ENCODE measurements around the gene ADAM12.

ADAM12 gene

DNA sequence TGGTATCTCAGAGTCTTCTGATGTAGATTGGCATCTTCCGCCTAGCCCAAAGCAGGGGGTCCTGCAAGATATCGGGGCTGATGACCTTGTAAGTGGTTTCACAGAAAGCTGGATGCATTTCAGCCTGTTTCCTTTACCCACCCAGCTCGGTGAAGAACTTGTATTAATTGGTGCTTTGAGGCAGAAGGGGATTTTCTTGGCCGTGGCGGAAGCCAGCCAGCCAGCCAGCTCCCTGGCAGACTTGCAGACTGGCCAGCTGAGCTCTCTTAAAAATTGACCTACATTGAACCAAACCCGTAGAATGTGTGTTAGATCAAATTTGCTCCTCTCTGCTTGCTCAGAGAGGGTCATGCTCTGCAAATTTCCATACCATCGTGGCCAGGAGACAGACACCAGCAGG lies 218.4 kb downstream of the ADAM12 start:
- no peaks in the 10 kb centered on the region for H3K27me3 ChIP-seq (ENCODE audit: insufficient read depth, low read length)
- no CpG with 5 or more reads among the region's 7 CpGs for WGBS (ENCODE audit: extremely low coverage, insufficient coverage, insufficient read length)

DNA sequence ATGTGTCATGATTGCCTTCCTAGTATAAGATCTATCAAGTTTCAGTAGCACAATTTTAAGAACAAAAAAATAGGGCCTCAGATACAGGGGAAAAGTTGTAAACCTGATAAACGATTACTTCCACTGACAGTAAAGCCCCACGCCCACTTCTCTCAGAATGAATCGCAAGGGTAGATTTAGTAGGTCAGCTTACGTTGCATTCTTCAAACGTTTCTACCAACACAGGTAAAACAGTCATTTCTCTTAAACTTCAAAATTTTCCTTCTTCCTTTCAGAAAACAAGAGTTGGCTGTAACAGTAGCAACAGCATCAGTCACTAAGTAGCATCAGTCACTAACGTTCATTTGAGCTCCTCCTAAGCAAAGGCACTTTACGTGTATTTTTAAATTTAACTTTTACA lies 221.5 kb downstream of the ADAM12 start:
- Histone ChIP-seq H4K8ac (ENCODE audit: low read depth, low read length) (no peak overlapping the region), H3K36me3 (ENCODE audit: control insufficient read depth in 1 of 2, insufficient read depth in 2 of 2, low read length in 2 of 2) (no peaks in the 10 kb centered on the region), H2BK120ac (ENCODE audit: insufficient read depth, low read length, poor library complexity) (no peak overlapping the region), H4K91ac (ENCODE audit: low read depth, low read length) (no peak overlapping the region), H3K4ac (ENCODE audit: low read depth, low read length) (no peak overlapping the region), H3K23ac (ENCODE audit: low read length) (no peak overlapping the region), H3K79me2 (ENCODE audit: control insufficient read depth, insufficient read depth, low read length, poor library complexity) (no peaks in the 10 kb centered on the region), H3K27ac (ENCODE audit: low read depth, low read length) (no peak overlapping the region), H3K27me3 (ENCODE audit: insufficient read depth, low read length) (no peaks in the 10 kb centered on the region), H3K18ac (ENCODE audit: low read length) (no peak overlapping the region), H3K9me3 (ENCODE audit: insufficient read depth, low read depth, low read length) (no peaks in the 10 kb centered on the region), H3K9ac (ENCODE audit: low read length) (no peak overlapping the region), H3K4me2 (ENCODE audit: low read length) (no peak overlapping the region), H3K79me1 (ENCODE audit: low read length) (no peaks in the 10 kb centered on the region), H2AK5ac (ENCODE audit: low read length) (no peak overlapping the region), H3K14ac (ENCODE audit: low read length) (no peak overlapping the region), H3K4me3 (ENCODE audit: low read depth, low read length) (no peak overlapping the region), H3K4me1 (ENCODE audit: control insufficient read depth in 1 of 2, insufficient read depth in 2 of 2, low read length in 2 of 2) (no peaks in the 10 kb centered on the region), H4K12ac (ENCODE audit: low read depth, low read length) (no peak overlapping the region), H2BK5ac (ENCODE audit: low read depth, low read length, poor library complexity) (no peak overlapping the region), H2AFZ (ENCODE audit: insufficient read depth, low read length, poor library complexity) (no peak overlapping the region), H2BK12ac (ENCODE audit: low read length) (no peak overlapping the region)
- WGBS (ENCODE audit: extremely low coverage, insufficient coverage, insufficient read length) = 100% methylated on average over 1 of the region's 7 CpGs
- no peak for DNase-seq

More for the DNA sequence above, 218.4 kb downstream of the ADAM12 start:
- no peak overlapping the region for H3K14ac ChIP-seq (ENCODE audit: low read length)
- H4K91ac ChIP-seq (ENCODE audit: low read depth, low read length) = no peak overlapping the region
- no peak overlapping the region for H2AFZ ChIP-seq (ENCODE audit: insufficient read depth, low read length, poor library complexity)
- no peak overlapping the region for H2BK120ac ChIP-seq (ENCODE audit: insufficient read depth, low read length, poor library complexity)
- no peak overlapping the region for H3K27ac ChIP-seq (ENCODE audit: low read depth, low read length)
- H2BK12ac ChIP-seq (ENCODE audit: low read length) = no peak overlapping the region
- no peak overlapping the region for H3K23ac ChIP-seq (ENCODE audit: low read length)
- H3K36me3 ChIP-seq (ENCODE audit: control insufficient read depth in 1 of 2, insufficient read depth in 2 of 2, low read length in 2 of 2) = no peaks in the 10 kb centered on the region
- no peaks in the 10 kb centered on the region for H3K9me3 ChIP-seq (ENCODE audit: insufficient read depth, low read depth, low read length)
- DNase-seq = no peak
- H4K8ac ChIP-seq (ENCODE audit: low read depth, low read length) = no peak overlapping the region
- no peak overlapping the region for H2BK5ac ChIP-seq (ENCODE audit: low read depth, low read length, poor library complexity)
- no peak overlapping the region for H4K12ac ChIP-seq (ENCODE audit: low read depth, low read length)
- H3K4me2 ChIP-seq (ENCODE audit: low read length) = no peak overlapping the region
- no peak overlapping the region for H2AK5ac ChIP-seq (ENCODE audit: low read length)
- no peaks in the 10 kb centered on the region for H3K79me1 ChIP-seq (ENCODE audit: low read length)
- no peaks in the 10 kb centered on the region for H3K4me1 ChIP-seq (ENCODE audit: control insufficient read depth in 1 of 2, insufficient read depth in 2 of 2, low read length in 2 of 2)
- H3K4me3 ChIP-seq (ENCODE audit: low read depth, low read length) = no peak overlapping the region
- H3K4ac ChIP-seq (ENCODE audit: low read depth, low read length) = no peak overlapping the region
- no peak overlapping the region for H3K9ac ChIP-seq (ENCODE audit: low read length)
- no peaks in the 10 kb centered on the region for H3K79me2 ChIP-seq (ENCODE audit: control insufficient read depth, insufficient read depth, low read length, poor library complexity)
- H3K18ac ChIP-seq (ENCODE audit: low read length) = no peak overlapping the region

DNA sequence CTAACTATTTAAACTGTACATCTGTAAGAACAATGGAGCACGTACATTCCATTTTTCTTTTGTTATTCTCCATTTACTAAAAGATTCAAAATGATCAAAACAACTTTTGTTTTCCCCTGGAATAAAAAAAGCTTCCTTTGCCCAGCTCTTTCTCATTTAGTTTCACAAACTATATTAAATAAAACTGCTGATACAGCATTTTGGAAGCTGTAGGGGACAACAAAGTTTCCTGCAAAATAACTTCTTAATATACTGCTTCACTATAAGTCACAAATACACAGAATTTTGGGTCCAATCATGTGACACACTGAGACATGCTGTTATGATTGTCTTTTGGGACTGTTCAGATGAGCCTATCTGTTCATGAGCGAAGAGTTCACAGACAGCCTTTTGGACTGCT lies 222.4 kb downstream of the ADAM12 start:
- Histone ChIP-seq H3K27me3 (ENCODE audit: insufficient read depth, low read length) (no peaks in the 10 kb centered on the region), H3K4ac (ENCODE audit: low read depth, low read length) (no peak overlapping the region), H2AK5ac (ENCODE audit: low read length) (no peak overlapping the region), H3K79me2 (ENCODE audit: control insufficient read depth, insufficient read depth, low read length, poor library complexity) (no peaks in the 10 kb centered on the region), H3K4me2 (ENCODE audit: low read length) (no peak overlapping the region), H3K36me3 (ENCODE audit: control insufficient read depth in 1 of 2, insufficient read depth in 2 of 2, low read length in 2 of 2) (no peaks in the 10 kb centered on the region), H4K12ac (ENCODE audit: low read depth, low read length) (no peak overlapping the region), H2BK12ac (ENCODE audit: low read length) (no peak overlapping the region), H3K79me1 (ENCODE audit: low read length) (no peaks in the 10 kb centered on the region), H3K18ac (ENCODE audit: low read length) (no peak overlapping the region), H2BK120ac (ENCODE audit: insufficient read depth, low read length, poor library complexity) (no peak overlapping the region), H2AFZ (ENCODE audit: insufficient read depth, low read length, poor library complexity) (no peak overlapping the region), H3K27ac (ENCODE audit: low read depth, low read length) (no peak overlapping the region), H4K8ac (ENCODE audit: low read depth, low read length) (no peak overlapping the region), H3K9ac (ENCODE audit: low read length) (no peak overlapping the region), H3K4me1 (ENCODE audit: control insufficient read depth in 1 of 2, insufficient read depth in 2 of 2, low read length in 2 of 2) (no peaks in the 10 kb centered on the region), H4K91ac (ENCODE audit: low read depth, low read length) (no peak overlapping the region), H3K23ac (ENCODE audit: low read length) (no peak overlapping the region), H3K4me3 (ENCODE audit: low read depth, low read length) (no peak overlapping the region), H3K14ac (ENCODE audit: low read length) (no peak overlapping the region), H2BK5ac (ENCODE audit: low read depth, low read length, poor library complexity) (no peak overlapping the region), H3K9me3 (ENCODE audit: insufficient read depth, low read depth, low read length) (peaks cover 2% of the 10 kb centered on the region)
- no peak for DNase-seq
- WGBS (ENCODE audit: extremely low coverage, insufficient coverage, insufficient read length) = no CpG with 5 or more reads among the region's 2 CpGs

DNA sequence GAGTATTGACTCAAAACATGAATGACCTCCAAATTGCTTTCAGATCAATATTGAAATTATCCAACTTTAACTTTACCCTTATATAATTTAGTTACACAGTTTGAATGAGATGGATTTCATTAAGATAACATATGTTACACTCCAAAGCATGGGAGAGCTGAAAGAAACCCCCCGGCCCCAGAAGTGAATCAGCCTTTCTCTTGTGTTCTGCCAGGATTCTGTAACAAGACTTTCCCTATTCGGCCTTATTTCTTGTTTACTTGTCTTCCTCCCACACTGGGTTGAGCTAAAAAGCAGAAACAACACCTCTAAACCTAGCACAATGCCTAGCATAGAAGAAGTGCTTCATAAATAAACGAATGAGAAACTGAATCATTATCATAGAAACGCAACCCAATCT lies 224.8 kb downstream of the ADAM12 start:
- Histone ChIP-seq H2AK5ac (ENCODE audit: low read length) (no peak overlapping the region), H3K14ac (ENCODE audit: low read length) (no peak overlapping the region), H2AFZ (ENCODE audit: insufficient read depth, low read length, poor library complexity) (no peak overlapping the region), H2BK12ac (ENCODE audit: low read length) (no peak overlapping the region), H3K4me1 (ENCODE audit: control insufficient read depth in 1 of 2, insufficient read depth in 2 of 2, low read length in 2 of 2) (no peaks in the 10 kb centered on the region), H3K18ac (ENCODE audit: low read length) (no peak overlapping the region), H3K79me1 (ENCODE audit: low read length) (no peaks in the 10 kb centered on the region), H2BK120ac (ENCODE audit: insufficient read depth, low read length, poor library complexity) (no peak overlapping the region), H3K27me3 (ENCODE audit: insufficient read depth, low read length) (no peaks in the 10 kb centered on the region), H3K36me3 (ENCODE audit: control insufficient read depth in 1 of 2, insufficient read depth in 2 of 2, low read length in 2 of 2) (no peaks in the 10 kb centered on the region), H4K8ac (ENCODE audit: low read depth, low read length) (no peak overlapping the region), H3K4me3 (ENCODE audit: low read depth, low read length) (no peak overlapping the region), H3K4ac (ENCODE audit: low read depth, low read length) (no peak overlapping the region), H3K9me3 (ENCODE audit: insufficient read depth, low read depth, low read length) (peaks cover 2% of the 10 kb centered on the region), H3K27ac (ENCODE audit: low read depth, low read length) (no peak overlapping the region), H3K4me2 (ENCODE audit: low read length) (no peak overlapping the region), H3K79me2 (ENCODE audit: control insufficient read depth, insufficient read depth, low read length, poor library complexity) (no peaks in the 10 kb centered on the region), H4K91ac (ENCODE audit: low read depth, low read length) (no peak overlapping the region), H3K23ac (ENCODE audit: low read length) (no peak overlapping the region), H2BK5ac (ENCODE audit: low read depth, low read length, poor library complexity) (no peak overlapping the region), H3K9ac (ENCODE audit: low read length) (no peak overlapping the region), H4K12ac (ENCODE audit: low read depth, low read length) (no peak overlapping the region)
- no CpG with 5 or more reads among the region's 4 CpGs for WGBS (ENCODE audit: extremely low coverage, insufficient coverage, insufficient read length)
- no peak for DNase-seq

Measured in trophoblast cell (in vitro differentiated cells and primary cell).